Breast epithelium (tissue), 4 donors: Measurements from ENCODE around the gene AKAP14. TPM values are rescaled to one million over a fixed set of nuclear protein-coding genes. Genes with fewer than 3 reads are reported as not detected.
"Not testable (repeated sequence)": the region's sequence is repeated elsewhere in the genome, so short reads cannot be mapped to it uniquely, and the experiment has no call there.

Source experiments
- DNase-seq, 2 donors: peaks; one replicate each; pipeline ENCODE4 v3.0.0-alpha.2; 2019; ENCODE audit warnings: low spot score in 2 of 2
- H3K27ac ChIP-seq, 2 donors: fragments of 200-600 bp; sonication (generic) in 1 of 2; one replicate each; pipeline ENCODE4 v1.5.1; 2016 to 2019; ENCODE audit warnings: mild to moderate bottlenecking in 1 of 2
- H3K27me3 ChIP-seq, 2 donors: fragments of 200-600 bp; sonication (generic) in 1 of 2; one replicate each; pipeline versions ENCODE4 v1.5.1 to v1.6.0; 2017 to 2019; ENCODE audit warnings: control low read depth in 1 of 2, mild to moderate bottlenecking in 1 of 2
- H3K36me3 ChIP-seq: fragments of 200-600 bp; one replicate; pipeline ENCODE4 v1.5.1; 2019
- H3K4me1 ChIP-seq, 2 donors: fragments of 200-600 bp; sonication (generic); one replicate each; pipeline ENCODE4 v1.5.1; 2016 to 2019; ENCODE audit warnings: control low read depth in 1 of 2
- H3K4me3 ChIP-seq, 3 donors: fragments of 200-600 bp; sonication (generic); 1 replicate in 2 of 3; 2 replicates in 1 of 3; pipeline ENCODE4 v1.5.1; 2016 to 2019; ENCODE audit warnings: mild to moderate bottlenecking in 3 of 3, moderate library complexity in 2 of 3
- H3K9me3 ChIP-seq, 2 donors: fragments of 200-600 bp; sonication (generic) in 1 of 2; one replicate each; pipeline ENCODE4 v1.5.1; 2016 to 2019; ENCODE audit warnings: control low read depth in 1 of 2
- POLR2A ChIP-seq: fragments of 450-650 bp; IDR thresholded peaks from one replicate; pipeline ENCODE4 v1.6.1; 2016; ENCODE audit warnings: antibody characterized with exemption, mild to moderate bottlenecking, moderate library complexity
- POLR2AphosphoS5 ChIP-seq, 3 donors: sonication (generic); formaldehyde crosslinking; IDR thresholded peaks; one replicate each; pipeline ENCODE4 v1.6.1; 2017; ENCODE audit warnings: antibody characterized with exemption in 3 of 3
- intact Hi-C: fragments of 100-400 bp; cut with DNase I; formaldehyde crosslinking; loops from one replicate; pipeline ENCODE4 v1.15.1; 2023; ENCODE audit warnings: low total_unique reads
- total RNA-seq, 3 donors: library from RNA; depleted of rRNA; stranded (reverse); fragments of >200 nt; gene quantifications; one replicate each; pipeline ENCODE4 v1.1.0, GENCODE V29; 2016
- TF ChIP-seq, protein P1 (sequence below), 3 donors: fragments of 450-650 bp; IDR thresholded peaks; one replicate each; pipeline ENCODE4 v1.5.1; 2016 to 2017; ENCODE audit warnings: antibody characterized with exemption in 3 of 3, mild to moderate bottlenecking in 3 of 3, moderate library complexity in 3 of 3

Gene AKAP14
- total RNA-seq, 3 donors from 2014 or later = not detected

DNA sequence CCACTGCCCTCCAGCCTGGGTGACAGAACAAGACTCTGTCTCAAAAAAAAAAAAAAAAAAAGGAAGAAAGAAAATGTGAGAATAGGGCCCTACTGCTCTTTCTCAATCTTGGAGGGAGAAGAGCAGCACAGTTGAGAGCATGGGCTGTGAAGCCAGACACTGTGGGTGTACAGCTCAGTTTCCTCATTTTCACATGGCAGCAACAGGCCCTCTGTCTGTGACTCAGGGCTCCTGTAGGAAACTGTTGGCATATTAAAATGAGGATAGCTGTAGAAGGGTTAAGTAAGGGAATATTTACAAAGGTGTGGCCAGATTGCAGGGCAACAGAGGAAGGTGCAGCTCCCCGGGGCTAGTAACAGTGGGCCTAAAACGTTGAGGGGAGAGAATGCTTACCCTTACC, 3.4 kb downstream of the AKAP14 start:
- H3K9me3 ChIP-seq = no peaks in the 10 kb centered on the region
- DNase-seq = no peak
- TF ChIP-seq POLR2A = no peak
- TF ChIP-seq, protein P1, sequence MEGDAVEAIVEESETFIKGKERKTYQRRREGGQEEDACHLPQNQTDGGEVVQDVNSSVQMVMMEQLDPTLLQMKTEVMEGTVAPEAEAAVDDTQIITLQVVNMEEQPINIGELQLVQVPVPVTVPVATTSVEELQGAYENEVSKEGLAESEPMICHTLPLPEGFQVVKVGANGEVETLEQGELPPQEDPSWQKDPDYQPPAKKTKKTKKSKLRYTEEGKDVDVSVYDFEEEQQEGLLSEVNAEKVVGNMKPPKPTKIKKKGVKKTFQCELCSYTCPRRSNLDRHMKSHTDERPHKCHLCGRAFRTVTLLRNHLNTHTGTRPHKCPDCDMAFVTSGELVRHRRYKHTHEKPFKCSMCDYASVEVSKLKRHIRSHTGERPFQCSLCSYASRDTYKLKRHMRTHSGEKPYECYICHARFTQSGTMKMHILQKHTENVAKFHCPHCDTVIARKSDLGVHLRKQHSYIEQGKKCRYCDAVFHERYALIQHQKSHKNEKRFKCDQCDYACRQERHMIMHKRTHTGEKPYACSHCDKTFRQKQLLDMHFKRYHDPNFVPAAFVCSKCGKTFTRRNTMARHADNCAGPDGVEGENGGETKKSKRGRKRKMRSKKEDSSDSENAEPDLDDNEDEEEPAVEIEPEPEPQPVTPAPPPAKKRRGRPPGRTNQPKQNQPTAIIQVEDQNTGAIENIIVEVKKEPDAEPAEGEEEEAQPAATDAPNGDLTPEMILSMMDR (IDR thresholded peaks at IDR 0.05) = no peak
- no peak for TF ChIP-seq POLR2AphosphoS5 (IDR thresholded peaks at IDR 0.05)
- no peaks in the 10 kb centered on the region for H3K36me3 ChIP-seq
- peaks cover 0 to 7% of the 10 kb centered on the region in 2 donors for H3K27me3 ChIP-seq
- H3K4me1 ChIP-seq = no peaks in the 10 kb centered on the region
- no peak overlapping the region for H3K4me3 ChIP-seq
- intact Hi-C loops = no loop called here
- H3K27ac ChIP-seq = no peak overlapping the region

DNA sequence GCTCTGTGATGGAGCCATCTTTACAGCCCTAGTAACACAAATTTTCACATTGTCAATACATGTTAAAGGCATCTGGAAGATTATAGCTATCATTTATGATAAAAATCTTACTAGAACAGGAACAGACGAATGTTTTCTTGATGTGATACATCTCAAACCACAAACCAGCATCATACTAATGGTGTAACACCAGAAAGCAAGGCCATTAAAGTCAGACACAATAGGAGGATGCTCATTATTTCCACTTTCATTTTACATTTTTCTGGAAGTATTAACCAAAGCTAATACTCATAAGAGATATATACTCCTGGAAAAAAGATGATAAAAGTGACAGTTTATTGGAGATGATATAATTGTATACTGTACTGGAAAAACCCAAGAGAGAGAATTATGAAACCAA, 5.3 kb downstream of the AKAP14 start:
- H3K4me1 ChIP-seq = no peaks in the 10 kb centered on the region
- intact Hi-C loops = no loop called here
- no peaks in the 10 kb centered on the region for H3K9me3 ChIP-seq
- DNase-seq = no peak
- no peak for TF ChIP-seq POLR2AphosphoS5 (IDR thresholded peaks at IDR 0.05)
- TF ChIP-seq, protein P1 (IDR thresholded peaks at IDR 0.05) = no peak
- no peak for TF ChIP-seq POLR2A
- no peak overlapping the region for H3K27ac ChIP-seq
- peaks cover 0 to 4% of the 10 kb centered on the region in 2 donors for H3K27me3 ChIP-seq
- H3K4me3 ChIP-seq = no peak overlapping the region
- no peaks in the 10 kb centered on the region for H3K36me3 ChIP-seq

DNA sequence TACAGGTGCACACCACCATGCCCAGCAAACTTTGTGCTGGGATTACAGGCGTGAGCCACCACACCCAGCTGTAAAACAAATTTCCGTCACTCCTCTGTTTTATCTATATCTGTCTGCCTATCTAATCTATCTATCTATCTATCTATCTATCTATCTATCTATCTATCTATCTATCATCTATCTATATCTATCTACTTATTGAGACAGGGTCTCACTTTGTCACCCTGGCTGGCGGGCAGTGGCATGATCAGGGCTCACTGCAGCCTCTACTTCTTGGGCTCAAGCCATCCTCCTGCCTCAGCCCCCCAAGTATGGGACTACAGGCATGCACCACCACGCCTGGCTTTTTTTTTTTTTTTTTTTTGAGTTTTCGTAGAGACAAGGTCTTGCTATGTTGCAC, 20.6 kb downstream of the AKAP14 start:
- no peak for TF ChIP-seq POLR2A
- TF ChIP-seq POLR2AphosphoS5 (IDR thresholded peaks at IDR 0.05) = no peak
- TF ChIP-seq, protein P1 (IDR thresholded peaks at IDR 0.05) = no peak
- intact Hi-C loops = no loop called here
- Histone ChIP-seq H3K27me3 (peaks cover 0 to 3% of the 10 kb centered on the region in 2 donors), H3K27ac (no peak overlapping the region), H3K9me3 (no peaks in the 10 kb centered on the region), H3K4me1 (no peaks in the 10 kb centered on the region), H3K36me3 (no peaks in the 10 kb centered on the region), H3K4me3 (no peak overlapping the region)
- DNase-seq = no peak

DNA sequence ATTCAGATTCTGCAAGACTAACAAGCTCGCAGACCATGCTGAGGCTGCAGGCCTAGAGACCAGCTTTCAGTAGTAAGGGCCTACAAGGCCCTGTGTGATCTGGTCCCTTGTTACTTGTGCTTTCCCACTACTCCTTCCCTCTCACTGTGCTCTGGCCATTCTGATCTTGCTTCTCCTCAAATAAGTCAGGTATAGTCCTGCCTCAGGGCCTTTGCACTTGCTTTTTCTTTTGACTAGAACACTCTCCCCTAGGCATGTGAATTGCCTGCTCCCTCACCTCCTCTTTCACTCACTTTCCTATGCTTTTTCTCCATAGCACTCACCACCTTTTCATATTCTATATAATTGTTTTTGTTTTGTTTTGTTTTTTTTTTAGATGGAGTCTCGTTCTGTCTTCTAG, 22.2 kb downstream of the AKAP14 start:
- no peaks in the 10 kb centered on the region for H3K4me1 ChIP-seq
- intact Hi-C loops = no loop called here
- DNase-seq = no peak
- no peak for TF ChIP-seq POLR2AphosphoS5 (IDR thresholded peaks at IDR 0.05)
- TF ChIP-seq, protein P1 (IDR thresholded peaks at IDR 0.05) = no peak
- no peak for TF ChIP-seq POLR2A
- H3K36me3 ChIP-seq = no peaks in the 10 kb centered on the region
- H3K27ac ChIP-seq = no peak overlapping the region
- peaks cover 0 to 3% of the 10 kb centered on the region in 2 donors for H3K27me3 ChIP-seq
- no peak overlapping the region for H3K4me3 ChIP-seq
- no peaks in the 10 kb centered on the region for H3K9me3 ChIP-seq

DNA sequence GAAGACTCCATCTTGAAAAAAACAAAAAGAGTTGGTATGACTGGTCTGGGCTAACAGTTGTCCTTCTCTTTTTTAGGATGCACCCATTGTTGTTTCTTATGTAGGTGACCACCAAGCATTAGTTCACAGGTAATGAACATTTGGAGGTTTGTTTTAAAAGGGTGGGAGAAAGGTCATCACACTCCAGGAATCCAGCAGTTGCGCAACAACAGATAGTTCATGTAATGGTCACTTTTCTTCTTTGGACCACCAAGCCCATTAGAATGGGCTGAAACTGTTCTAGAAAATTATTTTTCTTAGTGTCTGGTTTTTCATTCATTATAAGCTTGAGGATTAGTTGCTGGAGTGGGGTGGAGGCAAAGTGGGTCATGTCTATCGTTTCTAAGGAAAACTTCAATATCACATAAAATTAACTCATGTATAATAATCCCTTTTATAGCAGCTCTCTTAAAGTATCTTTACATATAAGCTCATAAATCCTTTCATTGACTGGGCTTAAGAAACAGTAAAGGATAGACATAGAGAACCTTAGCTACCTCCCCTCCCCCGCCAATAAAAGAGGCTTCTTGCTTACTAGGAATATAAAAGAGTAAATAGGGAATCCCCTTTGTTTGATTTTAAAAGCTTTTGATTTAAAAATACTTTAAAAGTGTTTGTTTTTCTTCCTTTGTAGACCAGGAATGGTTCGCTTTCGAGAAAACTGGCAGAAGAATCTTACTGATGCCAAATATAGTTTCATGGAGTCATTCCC, 24.3 kb downstream of the AKAP14 start:
- H3K36me3 ChIP-seq = no peaks in the 10 kb centered on the region
- H3K27me3 ChIP-seq = no peaks in the 10 kb centered on the region
- H3K27ac ChIP-seq = no peak overlapping the region
- intact Hi-C loops = no loop called here
- TF ChIP-seq, protein P1 (IDR thresholded peaks at IDR 0.05) = no peak
- TF ChIP-seq POLR2A (no peak), POLR2AphosphoS5 (IDR thresholded peaks at IDR 0.05) (no peak)
- DNase-seq = no peak
- H3K4me3 ChIP-seq = no peak overlapping the region
- H3K4me1 ChIP-seq = no peaks in the 10 kb centered on the region
- H3K9me3 ChIP-seq = no peaks in the 10 kb centered on the region

DNA sequence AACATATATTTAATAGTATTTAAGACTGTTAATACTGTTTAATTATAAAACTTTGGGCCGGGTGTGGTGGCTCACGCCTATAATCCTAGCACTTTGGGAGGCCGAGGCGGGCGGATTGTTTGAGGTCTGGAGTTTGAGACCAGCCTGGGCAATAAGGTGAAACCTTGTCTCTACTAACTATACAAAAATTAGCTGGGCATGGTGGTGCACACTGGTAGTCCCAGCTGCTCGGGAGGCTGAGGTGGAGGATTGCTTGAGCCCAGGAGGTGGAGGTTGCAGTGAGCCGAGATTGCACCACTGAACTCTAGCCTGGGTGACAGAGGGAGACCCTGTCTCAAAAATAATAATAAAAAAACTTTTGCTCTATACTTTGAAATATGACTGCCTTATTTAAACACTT, 26.7 kb downstream of the AKAP14 start:
- DNase-seq, H3K27me3 ChIP-seq, intact Hi-C loops, H3K4me3 ChIP-seq, H3K4me1 ChIP-seq, H3K27ac ChIP-seq, H3K9me3 ChIP-seq, H3K36me3 ChIP-seq: not testable (repeated sequence)
